Hepatocyte (in vitro differentiated cells): Measurements from ENCODE around the gene SCN2B. TPM values are rescaled to one million over a fixed set of nuclear protein-coding genes. Genes with fewer than 3 reads are reported as not detected.
A peak's percentile ranks its signal among the peaks of the same experiment; 100 is the strongest.

Experiments used
- DNase-seq: peaks from one replicate; pipeline ENCODE4 v3.0.0-alpha.2; 2016; ENCODE audit warnings: low spot score
- H2AFZ ChIP-seq: fragments of 200-600 bp; sonication (generic); 2 replicates; pipeline ENCODE4 v1.6.0; 2016; ENCODE audit warnings: antibody characterized with exemption, mild to moderate bottlenecking
- H3K27ac ChIP-seq: fragments of 200-600 bp; sonication (generic); 2 replicates; pipeline ENCODE4 v1.5.1; 2016; ENCODE audit warnings: mild to moderate bottlenecking
- H3K27me3 ChIP-seq: fragments of 200-600 bp; sonication (generic); 2 replicates; pipeline ENCODE4 v1.6.1; 2016
- H3K36me3 ChIP-seq: fragments of 200-600 bp; sonication (generic); replicated peaks from 2 replicates; pipeline ENCODE4 v1.5.1; 2016; ENCODE audit warnings: low read depth; ENCODE audit not compliant: insufficient read depth
- H3K4me1 ChIP-seq: fragments of 200-600 bp; sonication (generic); 2 replicates; pipeline ENCODE4 v1.5.1; 2016; ENCODE audit warnings: mild to moderate bottlenecking, moderate library complexity; ENCODE audit not compliant: insufficient read depth
- H3K4me2 ChIP-seq: fragments of 200-600 bp; sonication (generic); 2 replicates; pipeline ENCODE4 v1.6.0; 2016
- H3K4me3 ChIP-seq: fragments of 200-600 bp; sonication (generic); 2 replicates; pipeline ENCODE4 v1.5.1; 2016; ENCODE audit warnings: mild to moderate bottlenecking
- H3K79me2 ChIP-seq: fragments of 200-600 bp; sonication (generic); 2 replicates; pipeline ENCODE4 v1.6.0; 2017; ENCODE audit warnings: mild to moderate bottlenecking
- H3K9me2 ChIP-seq: fragments of 200-600 bp; sonication (generic); replicated peaks from 2 replicates; pipeline ENCODE4 v1.6.0; 2017; ENCODE audit warnings: mild to moderate bottlenecking; ENCODE audit not compliant: insufficient read depth
- H3K9me3 ChIP-seq: fragments of 200-600 bp; sonication (generic); 2 replicates; pipeline ENCODE4 v1.5.1; 2016; ENCODE audit warnings: low read depth, mild to moderate bottlenecking
- H4K20me1 ChIP-seq: fragments of 200-600 bp; sonication (generic); 2 replicates; pipeline ENCODE4 v1.6.0; 2016; ENCODE audit warnings: mild to moderate bottlenecking; ENCODE audit not compliant: insufficient read depth, poor library complexity, severe bottlenecking
- CTCF ChIP-seq: fragments of 200-600 bp; sonication (generic); IDR thresholded peaks from 2 replicates; pipeline ENCODE4 v1.5.1; 2016; ENCODE audit warnings: antibody characterized with exemption, mild to moderate bottlenecking; ENCODE audit not compliant: poor library complexity
- EZH2 ChIP-seq: fragments of 200-600 bp; sonication (generic); IDR thresholded peaks from 2 replicates; pipeline ENCODE4 v1.6.1; 2016; ENCODE audit warnings: antibody characterized with exemption, mild to moderate bottlenecking, borderline replicate concordance
- EZH2phosphoT487 ChIP-seq: fragments of 200-600 bp; sonication (generic); IDR thresholded peaks from one replicate; pipeline ENCODE4 v1.6.1; 2018; ENCODE audit warnings: antibody characterized with exemption, mild to moderate bottlenecking, low read depth, moderate library complexity; ENCODE audit not compliant: unreplicated experiment, severe bottlenecking
- WGBS: methylation state at CpG from one replicate; pipeline ENCODE4 v1.1.6; 2016; ENCODE audit warnings: low lambda C conversion rate; ENCODE audit errors: missing lambda C conversion rate; 5-methylcytosine and 5-hydroxymethylcytosine counted together
- polyA plus RNA-seq: library from polyadenylated mRNA; unstranded; fragments of >200 nt; fragmentation: Nextera tagmentation; extraction: Ambion mirVana; gene quantifications from 2 replicates; pipeline ENCODE4 v1.2.1, GENCODE V29; 2016
- total RNA-seq: library from RNA; depleted of rRNA; stranded (reverse); fragments of >200 nt; gene quantifications from 2 replicates; pipeline ENCODE4 v1.2.3, GENCODE V29; 2014

Gene SCN2B
- total and polyA plus RNA-seq, 2 experiments from 2014 or later = 1.1 to 1.2 TPM

GRCh38 chr11:118216621-118217481 is 40.4 kb upstream of the SCN2B start:
- H2AFZ ChIP-seq = no peak overlapping the region
- no peak overlapping the region for H3K4me3 ChIP-seq
- H3K27me3 ChIP-seq = no peaks in the 10 kb centered on the region
- DNase-seq = no peak
- TF ChIP-seq EZH2 = no peak
- TF ChIP-seq EZH2phosphoT487 = no peak
- peaks cover 30% of the 10 kb centered on the region for H3K4me1 ChIP-seq
- no peaks in the 10 kb centered on the region for H4K20me1 ChIP-seq
- H3K9me2 ChIP-seq = no peaks in the 10 kb centered on the region
- no peaks in the 10 kb centered on the region for H3K9me3 ChIP-seq
- H3K27ac ChIP-seq = peak overlapping the region; percentile 5
- H3K4me2 ChIP-seq = no peak overlapping the region
- no peaks in the 10 kb centered on the region for H3K79me2 ChIP-seq
- 83% methylated on average over 11 of the region's 11 CpGs for WGBS
- no peaks in the 10 kb centered on the region for H3K36me3 ChIP-seq

GRCh38 chr11:118215765-118216164 is 39.3 kb upstream of the SCN2B start:
- Histone ChIP-seq H3K79me2 (no peaks in the 10 kb centered on the region), H3K27me3 (no peaks in the 10 kb centered on the region), H3K9me2 (no peaks in the 10 kb centered on the region), H3K9me3 (no peaks in the 10 kb centered on the region), H3K36me3 (no peaks in the 10 kb centered on the region), H3K4me3 (no peak overlapping the region), H2AFZ (no peak overlapping the region), H3K4me1 (peaks cover 40% of the 10 kb centered on the region), H3K4me2 (no peak overlapping the region), H4K20me1 (no peaks in the 10 kb centered on the region), H3K27ac (peak overlapping the region; percentile 96)
- TF ChIP-seq CTCF (no peak), EZH2phosphoT487 (no peak), EZH2 (no peak)
- WGBS = 95% methylated on average over 7 of the region's 7 CpGs
- no peak for DNase-seq

GRCh38 chr11:118215262-118215661 is 38.8 kb upstream of the SCN2B start:
- H3K27ac ChIP-seq = peak overlapping the region; percentile 96
- 87% methylated on average over 3 of the region's 3 CpGs for WGBS
- no peak overlapping the region for H3K4me2 ChIP-seq
- H3K36me3 ChIP-seq = no peaks in the 10 kb centered on the region
- H2AFZ ChIP-seq = no peak overlapping the region
- H3K4me3 ChIP-seq = no peak overlapping the region
- H3K79me2 ChIP-seq = no peaks in the 10 kb centered on the region
- DNase-seq = no peak
- no peak for TF ChIP-seq CTCF
- TF ChIP-seq EZH2phosphoT487 = no peak
- no peak for TF ChIP-seq EZH2
- no peaks in the 10 kb centered on the region for H3K27me3 ChIP-seq
- H3K4me1 ChIP-seq = peaks cover 45% of the 10 kb centered on the region
- no peaks in the 10 kb centered on the region for H4K20me1 ChIP-seq
- no peaks in the 10 kb centered on the region for H3K9me3 ChIP-seq
- H3K9me2 ChIP-seq = no peaks in the 10 kb centered on the region

- H3K36me3 ChIP-seq = no peaks in the 10 kb centered on the region
- no peaks in the 10 kb centered on the region for H3K79me2 ChIP-seq
- no peaks in the 10 kb centered on the region for H3K27me3 ChIP-seq
- no peaks in the 10 kb centered on the region for H3K9me3 ChIP-seq
- no peak overlapping the region for H2AFZ ChIP-seq
- TF ChIP-seq EZH2 (no peak), EZH2phosphoT487 (no peak), CTCF (no peak)
- no peaks in the 10 kb centered on the region for H4K20me1 ChIP-seq
- peak overlapping the region; percentile 56 for H3K4me2 ChIP-seq
- H3K4me3 ChIP-seq = no peak overlapping the region
- DNase-seq = no peak
- H3K9me2 ChIP-seq = no peaks in the 10 kb centered on the region
- 69% methylated on average over 6 of the region's 6 CpGs for WGBS
- H3K4me1 ChIP-seq = peaks cover 45% of the 10 kb centered on the region
- peak overlapping the region; percentile 96 for H3K27ac ChIP-seq
Measured at GRCh38 chr11:118214210-118214914, 37.9 kb upstream of the SCN2B start.
